Endothelial cell of umbilical vein (primary cell): Measurements from ENCODE around the gene PCDH9.

Experiments used
- EZH2 ChIP-seq: IDR thresholded peaks from 2 replicates; pipeline ENCODE4 v1.6.1; 2012; ENCODE audit warnings: borderline replicate concordance, low read depth, mild to moderate bottlenecking, moderate library complexity, low read length, inconsistent platforms; ENCODE audit not compliant: severe bottlenecking
- POLR2A ChIP-seq: IDR thresholded peaks from 2 replicates; pipeline ENCODE4 v1.6.1; 2012; ENCODE audit warnings: low read depth, mild to moderate bottlenecking, control low read depth, low read length
- TF ChIP-seq, protein P1 (sequence below), 2 donors: IDR thresholded peaks; 1 replicate in 1 of 2; 2 replicates in 1 of 2; pipeline ENCODE4 v1.5.1; 2011; ENCODE audit warnings: low read length in 2 of 2, mild to moderate bottlenecking in 2 of 2, moderate library complexity in 2 of 2, control low read depth in 1 of 2, inconsistent platforms in 1 of 2, low read depth in 1 of 2; ENCODE audit not compliant: insufficient read depth in 1 of 2; ENCODE audit errors: extremely low read depth in 1 of 2

DNA sequence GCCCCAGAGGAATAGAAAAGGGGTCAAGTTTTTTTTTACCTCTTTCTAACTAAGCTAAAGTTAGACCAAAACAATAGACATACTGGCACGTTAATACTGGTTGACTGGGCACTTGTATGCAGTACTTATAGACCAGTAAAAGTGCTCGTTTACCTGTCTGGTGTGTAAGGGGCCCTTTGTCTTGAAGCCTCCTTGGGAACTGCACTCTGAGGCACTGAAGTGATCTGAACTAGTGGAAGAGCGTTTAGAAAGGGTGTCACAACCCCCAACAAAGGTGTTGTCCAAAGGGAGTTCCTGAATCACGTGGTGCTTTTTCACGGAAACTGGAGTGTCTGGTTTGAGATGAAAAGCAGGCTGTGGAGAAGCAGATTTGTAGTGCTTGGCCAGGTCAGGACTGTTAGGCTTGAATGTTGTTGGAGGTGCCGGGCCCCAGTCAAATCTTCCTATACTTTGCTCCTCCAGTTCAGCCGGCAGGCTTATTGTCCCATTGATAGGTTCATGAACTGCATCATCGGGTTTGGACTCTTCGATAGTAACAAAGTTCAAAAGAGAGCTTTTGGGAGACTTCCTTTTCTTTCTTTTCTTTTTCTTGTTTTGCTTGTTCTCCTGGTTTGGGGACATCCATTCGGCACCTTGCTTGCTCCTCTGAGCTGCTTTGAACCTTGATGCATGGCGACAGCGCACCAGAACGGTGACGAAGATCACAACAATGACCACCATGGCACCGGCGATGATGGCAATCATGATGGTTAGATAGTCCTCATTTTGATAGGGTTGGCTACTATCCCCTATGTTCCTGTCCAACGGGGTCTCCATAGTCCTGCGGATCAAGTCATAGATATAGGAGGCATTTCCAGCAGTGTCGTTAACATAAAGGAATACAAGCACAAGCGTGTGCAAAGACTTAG is 4.6 kb downstream of the PCDH9 start:
- TF ChIP-seq, protein P1, sequence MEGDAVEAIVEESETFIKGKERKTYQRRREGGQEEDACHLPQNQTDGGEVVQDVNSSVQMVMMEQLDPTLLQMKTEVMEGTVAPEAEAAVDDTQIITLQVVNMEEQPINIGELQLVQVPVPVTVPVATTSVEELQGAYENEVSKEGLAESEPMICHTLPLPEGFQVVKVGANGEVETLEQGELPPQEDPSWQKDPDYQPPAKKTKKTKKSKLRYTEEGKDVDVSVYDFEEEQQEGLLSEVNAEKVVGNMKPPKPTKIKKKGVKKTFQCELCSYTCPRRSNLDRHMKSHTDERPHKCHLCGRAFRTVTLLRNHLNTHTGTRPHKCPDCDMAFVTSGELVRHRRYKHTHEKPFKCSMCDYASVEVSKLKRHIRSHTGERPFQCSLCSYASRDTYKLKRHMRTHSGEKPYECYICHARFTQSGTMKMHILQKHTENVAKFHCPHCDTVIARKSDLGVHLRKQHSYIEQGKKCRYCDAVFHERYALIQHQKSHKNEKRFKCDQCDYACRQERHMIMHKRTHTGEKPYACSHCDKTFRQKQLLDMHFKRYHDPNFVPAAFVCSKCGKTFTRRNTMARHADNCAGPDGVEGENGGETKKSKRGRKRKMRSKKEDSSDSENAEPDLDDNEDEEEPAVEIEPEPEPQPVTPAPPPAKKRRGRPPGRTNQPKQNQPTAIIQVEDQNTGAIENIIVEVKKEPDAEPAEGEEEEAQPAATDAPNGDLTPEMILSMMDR (IDR thresholded peaks at IDR 0.05; ENCODE audit: extremely low read depth in 1 of 2, insufficient read depth in 1 of 2, low read depth in 1 of 2, low read length in 2 of 2): no peak
- TF ChIP-seq POLR2A: no peak
- TF ChIP-seq EZH2: no peak
